ENCODE results near the gene BORCS5.

DNA sequence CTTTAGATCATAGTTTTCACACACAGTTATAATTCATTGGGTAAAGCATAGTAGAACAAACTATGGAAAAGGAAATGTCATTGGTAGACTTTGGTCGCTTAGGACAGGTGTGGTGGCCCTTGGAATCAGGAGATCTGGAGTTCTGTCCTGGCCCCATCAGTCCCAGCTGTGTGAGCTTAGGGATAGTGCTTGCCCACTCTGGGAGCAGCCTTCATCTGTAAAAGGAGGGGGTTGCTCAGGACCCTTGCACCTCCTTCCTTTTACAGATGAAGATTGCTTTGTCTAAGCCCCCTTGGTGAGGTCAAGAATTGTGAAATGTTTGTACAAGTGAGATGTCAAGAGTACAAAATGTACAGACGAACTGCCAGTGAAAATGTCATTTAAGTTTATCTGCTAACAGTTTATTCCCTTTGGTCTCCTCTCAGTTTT lies 93.2 kb downstream of the BORCS5 start:
- TF ChIP-seq RFX5 (IDR thresholded peaks at IDR 0.05; ENCODE audit: borderline replicate concordance, low read depth, low read length): no peak
- TF ChIP-seq ZNF274 (IDR thresholded peaks at IDR 0.05; ENCODE audit: borderline replicate concordance, extremely low read depth, low read length): no peak
